Mononuclear cell (primary cell): ENCODE data around the gene TTLL6. TPM values are rescaled to one million over a fixed set of nuclear protein-coding genes. Genes with fewer than 3 reads are reported as not detected.

Source experiments
- H3K27me3 ChIP-seq: 2 replicates; pipeline ENCODE4 v1.6.0; 2011; ENCODE audit warnings: low read length, control low read depth; ENCODE audit not compliant: insufficient read depth
- H3K4me1 ChIP-seq: 2 replicates; pipeline ENCODE4 v1.5.1; 2011; ENCODE audit warnings: mild to moderate bottlenecking, low read length, control low read depth; ENCODE audit not compliant: insufficient read depth
- H3K4me3 ChIP-seq: 2 replicates; pipeline ENCODE4 v1.5.1; 2011; ENCODE audit warnings: mild to moderate bottlenecking, low read length, moderate library complexity
- H3K9me3 ChIP-seq: 2 replicates; pipeline ENCODE4 v1.5.1; 2011; ENCODE audit warnings: low read depth, mild to moderate bottlenecking, control low read depth, low read length
- total RNA-seq: library from RNA; depleted of rRNA; stranded (reverse); fragments of >200 nt; gene quantifications from one replicate; pipeline ENCODE4 v1.2.3, GENCODE V29; 2012

Gene TTLL6
- total RNA-seq, 1 donor = not detected

GRCh38 chr17:48745381-48746275 lies 71.4 kb downstream of the TTLL6 start:
- H3K27me3 ChIP-seq = peaks cover 99% of the 10 kb centered on the region
- H3K4me1 ChIP-seq = no peaks in the 10 kb centered on the region
- no peaks in the 10 kb centered on the region for H3K9me3 ChIP-seq
- no peak overlapping the region for H3K4me3 ChIP-seq

GRCh38 chr17:48740537-48740936 lies 76.5 kb downstream of the TTLL6 start:
- no peak overlapping the region for H3K4me3 ChIP-seq
- no peaks in the 10 kb centered on the region for H3K4me1 ChIP-seq
- peaks cover 99% of the 10 kb centered on the region for H3K27me3 ChIP-seq
- no peaks in the 10 kb centered on the region for H3K9me3 ChIP-seq

- H3K4me3 ChIP-seq = no peak overlapping the region
- no peaks in the 10 kb centered on the region for H3K4me1 ChIP-seq
- H3K27me3 ChIP-seq = peaks cover 100% of the 10 kb centered on the region
- no peaks in the 10 kb centered on the region for H3K9me3 ChIP-seq
Measured at GRCh38 chr17:48738803-48739526, 78.1 kb downstream of the TTLL6 start.

GRCh38 chr17:48738424-48738802 lies 78.6 kb downstream of the TTLL6 start:
- Histone ChIP-seq H3K4me3 (no peak overlapping the region), H3K4me1 (no peaks in the 10 kb centered on the region), H3K9me3 (no peaks in the 10 kb centered on the region), H3K27me3 (peaks cover 100% of the 10 kb centered on the region)

GRCh38 chr17:48737330-48738043 lies 79.5 kb downstream of the TTLL6 start:
- H3K4me3 ChIP-seq = no peak overlapping the region
- no peaks in the 10 kb centered on the region for H3K4me1 ChIP-seq
- peaks cover 100% of the 10 kb centered on the region for H3K27me3 ChIP-seq
- H3K9me3 ChIP-seq = no peaks in the 10 kb centered on the region

GRCh38 chr17:48735062-48735351 lies 82.0 kb downstream of the TTLL6 start:
- peaks cover 100% of the 10 kb centered on the region for H3K27me3 ChIP-seq
- H3K9me3 ChIP-seq = no peaks in the 10 kb centered on the region
- no peaks in the 10 kb centered on the region for H3K4me1 ChIP-seq
- no peak overlapping the region for H3K4me3 ChIP-seq

GRCh38 chr17:48734333-48735061 lies 82.5 kb downstream of the TTLL6 start:
- H3K4me1 ChIP-seq = no peaks in the 10 kb centered on the region
- no peaks in the 10 kb centered on the region for H3K9me3 ChIP-seq
- H3K27me3 ChIP-seq = peaks cover 100% of the 10 kb centered on the region
- no peak overlapping the region for H3K4me3 ChIP-seq

- H3K4me3 ChIP-seq = no peak overlapping the region
- H3K4me1 ChIP-seq = peaks cover 1% of the 10 kb centered on the region
- no peaks in the 10 kb centered on the region for H3K9me3 ChIP-seq
- H3K27me3 ChIP-seq = peaks cover 100% of the 10 kb centered on the region
Measured at GRCh38 chr17:48733632-48734328, 83.2 kb downstream of the TTLL6 start.

- Histone ChIP-seq H3K4me1 (peaks cover 7% of the 10 kb centered on the region), H3K4me3 (no peak overlapping the region), H3K9me3 (no peaks in the 10 kb centered on the region), H3K27me3 (peaks cover 100% of the 10 kb centered on the region)
Measured at GRCh38 chr17:48732688-48733629, 84.1 kb downstream of the TTLL6 start.

GRCh38 chr17:48731355-48731754 lies 85.7 kb downstream of the TTLL6 start:
- peaks cover 100% of the 10 kb centered on the region for H3K27me3 ChIP-seq
- no peaks in the 10 kb centered on the region for H3K9me3 ChIP-seq
- no peak overlapping the region for H3K4me3 ChIP-seq
- peaks cover 7% of the 10 kb centered on the region for H3K4me1 ChIP-seq

- Histone ChIP-seq H3K4me1 (peaks cover 10% of the 10 kb centered on the region), H3K27me3 (peaks cover 100% of the 10 kb centered on the region), H3K4me3 (no peak overlapping the region), H3K9me3 (no peaks in the 10 kb centered on the region)
Measured at GRCh38 chr17:48730240-48730550, 86.8 kb downstream of the TTLL6 start.

GRCh38 chr17:48729335-48730239 lies 87.4 kb downstream of the TTLL6 start:
- Histone ChIP-seq H3K4me1 (peaks cover 16% of the 10 kb centered on the region), H3K4me3 (no peak overlapping the region), H3K9me3 (no peaks in the 10 kb centered on the region), H3K27me3 (peaks cover 100% of the 10 kb centered on the region)
